ENCODE data around the gene ASCC1.

Gene ASCC1

GRCh38 chr10:72050873-72051272 is 165.2 kb downstream of the ASCC1 start:
- Histone ChIP-seq H3K27ac (ENCODE audit: low read depth, low read length) (no peak overlapping the region), H3K4me3 (ENCODE audit: low read length) (no peak overlapping the region), H3K4me2 (ENCODE audit: low read length) (no peak overlapping the region), H3K9me3 (ENCODE audit: control insufficient read depth, insufficient read depth, low read length) (no peaks in the 10 kb centered on the region), H3K9me2 (replicated peaks; ENCODE audit: control insufficient read depth, low read length) (no peaks in the 10 kb centered on the region), H3F3A (ENCODE audit: control insufficient read depth, insufficient read depth) (no peaks in the 10 kb centered on the region), H3K4me1 (ENCODE audit: control insufficient read depth, low read length) (no peaks in the 10 kb centered on the region), H4K20me1 (ENCODE audit: control insufficient read depth, insufficient read depth, low read depth, low read length) (no peaks in the 10 kb centered on the region), H3K27me3 (ENCODE audit: control insufficient read depth, low read length) (peaks cover 10% of the 10 kb centered on the region), H3K79me2 (ENCODE audit: control insufficient read depth, low read length) (no peaks in the 10 kb centered on the region), H3K36me3 (ENCODE audit: control insufficient read depth, low read length) (no peaks in the 10 kb centered on the region)
- TF ChIP-seq EZH2phosphoT487 (IDR thresholded peaks at IDR 0.05; ENCODE audit: borderline replicate concordance, low read length) (no peak), CTCF (IDR thresholded peaks at IDR 0.05; ENCODE audit: low read depth, low read length, poor library complexity, severe bottlenecking) (no peak)

GRCh38 chr10:72049969-72050781 is 165.9 kb downstream of the ASCC1 start:
- Histone ChIP-seq H3K79me2 (ENCODE audit: control insufficient read depth, low read length) (no peaks in the 10 kb centered on the region), H3K9me3 (ENCODE audit: control insufficient read depth, insufficient read depth, low read length) (no peaks in the 10 kb centered on the region), H3F3A (ENCODE audit: control insufficient read depth, insufficient read depth) (no peaks in the 10 kb centered on the region), H3K4me3 (ENCODE audit: low read length) (no peak overlapping the region), H3K9me2 (replicated peaks; ENCODE audit: control insufficient read depth, low read length) (no peaks in the 10 kb centered on the region), H3K36me3 (ENCODE audit: control insufficient read depth, low read length) (no peaks in the 10 kb centered on the region), H3K4me1 (ENCODE audit: control insufficient read depth, low read length) (no peaks in the 10 kb centered on the region), H3K27ac (ENCODE audit: low read depth, low read length) (no peak overlapping the region), H3K27me3 (ENCODE audit: control insufficient read depth, low read length) (peaks cover 9% of the 10 kb centered on the region), H4K20me1 (ENCODE audit: control insufficient read depth, insufficient read depth, low read depth, low read length) (no peaks in the 10 kb centered on the region), H3K4me2 (ENCODE audit: low read length) (no peak overlapping the region)
- TF ChIP-seq CTCF (IDR thresholded peaks at IDR 0.05; ENCODE audit: low read depth, low read length, poor library complexity, severe bottlenecking) (no peak), EZH2phosphoT487 (IDR thresholded peaks at IDR 0.05; ENCODE audit: borderline replicate concordance, low read length) (no peak)

- Histone ChIP-seq H3K27ac (ENCODE audit: low read depth, low read length) (no peak overlapping the region), H3K9me3 (ENCODE audit: control insufficient read depth, insufficient read depth, low read length) (no peaks in the 10 kb centered on the region), H3K36me3 (ENCODE audit: control insufficient read depth, low read length) (no peaks in the 10 kb centered on the region), H3K4me2 (ENCODE audit: low read length) (no peak overlapping the region), H3K27me3 (ENCODE audit: control insufficient read depth, low read length) (peaks cover 4% of the 10 kb centered on the region), H3K4me3 (ENCODE audit: low read length) (no peak overlapping the region), H3F3A (ENCODE audit: control insufficient read depth, insufficient read depth) (no peaks in the 10 kb centered on the region), H3K4me1 (ENCODE audit: control insufficient read depth, low read length) (no peaks in the 10 kb centered on the region), H3K79me2 (ENCODE audit: control insufficient read depth, low read length) (no peaks in the 10 kb centered on the region), H3K9me2 (replicated peaks; ENCODE audit: control insufficient read depth, low read length) (no peaks in the 10 kb centered on the region), H4K20me1 (ENCODE audit: control insufficient read depth, insufficient read depth, low read depth, low read length) (no peaks in the 10 kb centered on the region)
- no peak for TF ChIP-seq EZH2phosphoT487 (IDR thresholded peaks at IDR 0.05; ENCODE audit: borderline replicate concordance, low read length)
- TF ChIP-seq CTCF (IDR thresholded peaks at IDR 0.05; ENCODE audit: low read depth, low read length, poor library complexity, severe bottlenecking) = no peak
Measured at GRCh38 chr10:72049472-72049871, 166.6 kb downstream of the ASCC1 start.
